ENCODE data around the gene MED13.

- no peak for TF ChIP-seq CTCF (IDR thresholded peaks at IDR 0.05; ENCODE audit: low read depth, low read length, missing input control)
- no peak for TF ChIP-seq MAX (IDR thresholded peaks at IDR 0.05)
- no peak for TF ChIP-seq REST (IDR thresholded peaks at IDR 0.05)
- no peak for TF ChIP-seq JUND (IDR thresholded peaks at IDR 0.05)
- no peak for TF ChIP-seq TAF1 (conservative IDR thresholded peaks at IDR 0.05)
- TF ChIP-seq ATF3 (IDR thresholded peaks at IDR 0.05), result no peak
- no peak for TF ChIP-seq EGR1 (IDR thresholded peaks at IDR 0.05; ENCODE audit: low read depth in 2 of 2)
Observed at GRCh38 chr17:62092784-62093183, 27.7 kb upstream of the MED13 start.

Data from liver (tissue), 3 donors.